Activated naive CD4-positive, alpha-beta T cell treated with Interleukin-2 at 50 U/mL for 16 hours (primary cell): ENCODE results near the gene KCTD10.

Experiments
- DNase-seq: peaks from one replicate; pipeline ENCODE4 v3.0.0-alpha.2; 2020

KCTD10 gene

GRCh38 chr12:109467978-109468676, 9.0 kb downstream of the KCTD10 start:
- no peak for DNase-seq

GRCh38 chr12:109466821-109467220, 10.3 kb downstream of the KCTD10 start:
- no peak for DNase-seq

- no peak for DNase-seq
These were observed 10.8 kb downstream of the KCTD10 start for GRCh38 chr12:109466305-109466704.

- DNase-seq: no peak
These were observed 12.3 kb downstream of the KCTD10 start for GRCh38 chr12:109464642-109465351.

GRCh38 chr12:109463756-109464155, 13.3 kb downstream of the KCTD10 start:
- no peak for DNase-seq

- DNase-seq: no peak
These were observed 14.0 kb downstream of the KCTD10 start for GRCh38 chr12:109462868-109463692.

- DNase-seq: no peak
These were observed 15.0 kb downstream of the KCTD10 start for GRCh38 chr12:109461846-109462756.

GRCh38 chr12:109461049-109461845, 15.9 kb downstream of the KCTD10 start:
- DNase-seq: no peak

GRCh38 chr12:109460538-109460937, 16.6 kb downstream of the KCTD10 start:
- DNase-seq: no peak

GRCh38 chr12:109459247-109459646, 17.9 kb downstream of the KCTD10 start:
- no peak for DNase-seq

- DNase-seq: no peak
These were observed 18.3 kb downstream of the KCTD10 start for GRCh38 chr12:109458771-109459208.

GRCh38 chr12:109458086-109458485, 19.0 kb downstream of the KCTD10 start:
- no peak for DNase-seq

GRCh38 chr12:109455706-109456105, 21.4 kb downstream of the KCTD10 start:
- no peak for DNase-seq

- DNase-seq: no peak
These were observed 24.6 kb downstream of the KCTD10 start for GRCh38 chr12:109452489-109452888.

GRCh38 chr12:109451400-109451799, 25.7 kb downstream of the KCTD10 start:
- no peak for DNase-seq

GRCh38 chr12:109450980-109451379, 26.1 kb downstream of the KCTD10 start:
- DNase-seq: no peak

- no peak for DNase-seq
These were observed 27.1 kb downstream of the KCTD10 start for GRCh38 chr12:109449845-109450532.

- DNase-seq: no peak
These were observed 28.3 kb downstream of the KCTD10 start for GRCh38 chr12:109448707-109449390.

- no peak for DNase-seq
These were observed 28.8 kb downstream of the KCTD10 start for GRCh38 chr12:109448272-109448671.

- DNase-seq: no peak
These were observed 29.6 kb downstream of the KCTD10 start for GRCh38 chr12:109447482-109447881.
